Transverse colon (tissue), 4 donors: Measurements from ENCODE around the gene CEP83. TPM values are rescaled to one million over a fixed set of nuclear protein-coding genes. Genes with fewer than 3 reads are reported as not detected.
"Not testable (repeated sequence)": the region's sequence is repeated elsewhere in the genome, so short reads cannot be mapped to it uniquely, and the experiment has no call there.

Experiments
- DNase-seq: peaks from one replicate; pipeline ENCODE4 v3.0.0-alpha.2; 2019
- H3K27ac ChIP-seq, 4 donors: fragments of 200-600 bp; sonication (generic); 2 replicates each; pipeline ENCODE4 v1.5.1; 2016 to 2018; ENCODE audit warnings: inconsistent platforms in 4 of 4
- H3K27me3 ChIP-seq: fragments of 200-600 bp; sonication (generic); 2 replicates; pipeline ENCODE4 v1.5.1; 2017; ENCODE audit warnings: inconsistent platforms
- H3K36me3 ChIP-seq, 4 donors: fragments of 200-600 bp; sonication (generic); 2 replicates each; pipeline ENCODE4 v1.5.1; 2017 to 2019; ENCODE audit warnings: inconsistent platforms in 4 of 4
- H3K4me1 ChIP-seq, 4 donors: fragments of 200-600 bp; sonication (generic); 2 replicates each; pipeline ENCODE4 v1.5.1; 2017 to 2020; ENCODE audit warnings: inconsistent platforms in 4 of 4
- H3K4me3 ChIP-seq, 4 donors: fragments of 200-600 bp; sonication (generic); 1 replicate in 1 of 4; 2 replicates in 3 of 4; pipeline versions ENCODE4 v1.5.1 to v1.6.1; 2017 to 2019; ENCODE audit warnings: inconsistent platforms in 4 of 4
- H3K9me3 ChIP-seq, 2 donors: fragments of 200-600 bp; sonication (generic); 2 replicates each; pipeline ENCODE4 v1.5.1; 2017 to 2019; ENCODE audit warnings: inconsistent platforms in 2 of 2
- EP300 ChIP-seq: sonication (generic); formaldehyde crosslinking; IDR thresholded peaks from one replicate; pipeline ENCODE4 v1.6.1; 2017; ENCODE audit warnings: antibody characterized with exemption, low read depth
- POLR2A ChIP-seq: fragments of 450-650 bp; IDR thresholded peaks from one replicate; pipeline ENCODE4 v1.6.1; 2016; ENCODE audit warnings: antibody characterized with exemption, mild to moderate bottlenecking, moderate library complexity
- POLR2AphosphoS5 ChIP-seq, 3 donors: sonication (generic); formaldehyde crosslinking; IDR thresholded peaks; one replicate each; pipeline ENCODE4 v1.6.1; 2016; ENCODE audit warnings: antibody characterized with exemption in 3 of 3
- WGBS, 2 donors: methylation state at CpG; one replicate each; pipeline ENCODE4 v1.1.5; 2018; ENCODE audit warnings: low coverage in 1 of 2; 5-methylcytosine and 5-hydroxymethylcytosine counted together
- in situ Hi-C, 4 donors: fragments of 200-750 bp; cut with MboI; loops; one replicate each; pipeline versions ENCODE4 v1.15.0 to v1.15.1; 2017; ENCODE audit warnings: low sequenced_read_pairs in 3 of 4, low pct_ligation_motif_present in 1 of 4, low pct_unique_long_range_greater_than_20kb in 1 of 4
- intact Hi-C: fragments of 100-400 bp; cut with DNase I; formaldehyde crosslinking; loops from one replicate; pipeline ENCODE4 v1.15.1; 2023; ENCODE audit warnings: low total_unique reads
- total RNA-seq, 4 donors: library from RNA; depleted of rRNA; stranded (reverse); fragments of >200 nt; gene quantifications; one replicate each; pipeline ENCODE4 v1.1.0, GENCODE V29; 2016
- TF ChIP-seq, protein P1 (sequence below), 5 experiments: fragments of 200-600 bp in 3 of 5; fragments of 450-650 bp in 2 of 5; sonication (generic) in 3 of 5; IDR thresholded peaks; 1 replicate in 2 of 5; 2 replicates in 3 of 5; pipeline ENCODE4 v1.5.1; 2016 to 2017; ENCODE audit warnings: antibody characterized with exemption in 5 of 5, inconsistent platforms in 3 of 5, mild to moderate bottlenecking in 2 of 5, moderate library complexity in 1 of 5

CEP83 gene
- total RNA-seq, 4 donors from 2014 or later, result 3.0 to 104 (median 17.0) TPM

DNA sequence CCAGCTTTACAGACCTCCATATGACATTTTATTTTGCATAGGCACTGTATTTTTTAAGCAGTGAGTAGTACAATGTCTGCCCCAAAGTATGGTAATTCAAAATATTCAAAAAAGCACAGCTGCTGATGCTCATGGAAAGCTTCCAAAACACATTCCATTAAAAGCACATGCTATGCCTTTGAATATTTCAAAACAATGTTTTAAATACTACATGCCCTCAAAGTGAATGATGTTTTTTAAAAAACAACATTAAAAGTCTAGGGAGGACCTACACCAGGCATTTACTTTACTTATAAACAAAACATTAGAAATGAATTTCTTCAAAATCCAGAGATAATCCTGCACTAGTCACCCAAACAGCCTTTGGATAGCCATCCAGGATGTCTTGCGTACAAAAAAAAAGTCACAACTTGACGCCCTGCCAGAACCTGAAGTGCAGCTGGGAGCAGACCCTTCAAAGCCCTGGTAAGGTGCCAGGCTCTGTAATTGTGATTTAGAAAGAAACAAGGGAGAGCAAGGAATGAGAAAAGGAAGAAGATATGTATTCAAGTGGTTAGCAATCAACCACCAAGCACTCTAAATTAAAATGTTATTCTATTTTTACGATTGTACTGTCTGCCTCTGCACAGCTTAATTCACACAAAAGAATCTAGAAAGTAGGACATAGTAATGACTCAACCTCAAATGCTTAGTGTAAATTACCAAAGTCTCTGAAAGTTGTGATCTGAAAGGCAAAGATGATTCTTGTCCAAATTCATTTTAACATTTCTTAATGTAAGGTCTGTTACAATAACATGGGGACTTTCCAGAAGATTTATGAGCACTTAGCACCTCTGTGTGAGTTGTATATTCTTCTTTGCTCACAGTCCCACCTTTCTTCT lies 31.9 kb downstream of the CEP83 start:
- H3K9me3 ChIP-seq, result peaks cover 12 to 16% of the 10 kb centered on the region in 2 donors
- H3K4me3 ChIP-seq, result no peak overlapping the region
- H3K4me1 ChIP-seq, result peaks cover 0 to 17% (median 12%) of the 10 kb centered on the region in 4 donors
- TF ChIP-seq, protein P1, sequence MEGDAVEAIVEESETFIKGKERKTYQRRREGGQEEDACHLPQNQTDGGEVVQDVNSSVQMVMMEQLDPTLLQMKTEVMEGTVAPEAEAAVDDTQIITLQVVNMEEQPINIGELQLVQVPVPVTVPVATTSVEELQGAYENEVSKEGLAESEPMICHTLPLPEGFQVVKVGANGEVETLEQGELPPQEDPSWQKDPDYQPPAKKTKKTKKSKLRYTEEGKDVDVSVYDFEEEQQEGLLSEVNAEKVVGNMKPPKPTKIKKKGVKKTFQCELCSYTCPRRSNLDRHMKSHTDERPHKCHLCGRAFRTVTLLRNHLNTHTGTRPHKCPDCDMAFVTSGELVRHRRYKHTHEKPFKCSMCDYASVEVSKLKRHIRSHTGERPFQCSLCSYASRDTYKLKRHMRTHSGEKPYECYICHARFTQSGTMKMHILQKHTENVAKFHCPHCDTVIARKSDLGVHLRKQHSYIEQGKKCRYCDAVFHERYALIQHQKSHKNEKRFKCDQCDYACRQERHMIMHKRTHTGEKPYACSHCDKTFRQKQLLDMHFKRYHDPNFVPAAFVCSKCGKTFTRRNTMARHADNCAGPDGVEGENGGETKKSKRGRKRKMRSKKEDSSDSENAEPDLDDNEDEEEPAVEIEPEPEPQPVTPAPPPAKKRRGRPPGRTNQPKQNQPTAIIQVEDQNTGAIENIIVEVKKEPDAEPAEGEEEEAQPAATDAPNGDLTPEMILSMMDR (IDR thresholded peaks at IDR 0.05), result no peak
- TF ChIP-seq POLR2AphosphoS5 (IDR thresholded peaks at IDR 0.05), result peak in 1 of 3 donors; percentile 53
- intact Hi-C loops (no loop called here), in situ Hi-C loops (loop anchor here in 2 of 4 donors (25.0 kb wide), 1 partner anchor 290 kb away; the partner anchor contains the start of gene PLXNC1 (in 2 of the 2))
- H3K27ac ChIP-seq, result peak overlapping the region in 3 of 4 donors; percentile 10 to 53 (median 46)
- 18 to 22% methylated on average over 3 of the region's 3 CpGs for WGBS, 2 donors
- DNase-seq, result peak; percentile 24
- H3K36me3 ChIP-seq, result no peaks in the 10 kb centered on the region
- no peaks in the 10 kb centered on the region for H3K27me3 ChIP-seq

DNA sequence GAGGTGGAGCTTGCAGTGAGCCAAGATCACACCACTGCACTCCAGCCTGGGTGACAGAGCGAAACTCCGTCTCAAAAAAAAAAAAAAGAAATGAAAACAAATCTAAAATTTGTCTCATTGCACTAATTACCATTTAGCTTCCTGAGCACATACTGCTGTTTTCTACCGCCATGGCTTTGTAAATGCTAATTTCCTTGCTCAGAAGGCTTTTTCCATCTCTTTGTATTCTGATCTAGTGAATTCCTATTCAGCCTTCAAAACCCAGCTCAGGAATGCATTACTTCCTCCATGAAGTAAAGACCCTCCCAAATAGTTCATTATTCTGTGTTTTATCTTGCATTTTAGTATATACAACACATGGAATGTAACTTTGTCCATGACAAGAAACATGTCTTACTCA lies 33.6 kb downstream of the CEP83 start:
- TF ChIP-seq EP300 (no peak), POLR2AphosphoS5 (IDR thresholded peaks at IDR 0.05) (no peak)
- 91 to 94% methylated on average over 3 of the region's 3 CpGs for WGBS, 2 donors
- no peak overlapping the region for H3K4me3 ChIP-seq
- no peaks in the 10 kb centered on the region for H3K36me3 ChIP-seq
- DNase-seq, result no peak
- in situ Hi-C loops (loop anchor here in 2 of 4 donors (25.0 kb wide), 1 partner anchor 289 kb away; the partner anchor contains the start of gene PLXNC1 (in 2 of the 2)), intact Hi-C loops (no loop called here)
- H3K27me3 ChIP-seq, result no peaks in the 10 kb centered on the region
- no peak overlapping the region for H3K27ac ChIP-seq
- peaks cover 29 to 32% of the 10 kb centered on the region in 2 donors for H3K9me3 ChIP-seq
- peaks cover 0 to 17% (median 12%) of the 10 kb centered on the region in 4 donors for H3K4me1 ChIP-seq

DNA sequence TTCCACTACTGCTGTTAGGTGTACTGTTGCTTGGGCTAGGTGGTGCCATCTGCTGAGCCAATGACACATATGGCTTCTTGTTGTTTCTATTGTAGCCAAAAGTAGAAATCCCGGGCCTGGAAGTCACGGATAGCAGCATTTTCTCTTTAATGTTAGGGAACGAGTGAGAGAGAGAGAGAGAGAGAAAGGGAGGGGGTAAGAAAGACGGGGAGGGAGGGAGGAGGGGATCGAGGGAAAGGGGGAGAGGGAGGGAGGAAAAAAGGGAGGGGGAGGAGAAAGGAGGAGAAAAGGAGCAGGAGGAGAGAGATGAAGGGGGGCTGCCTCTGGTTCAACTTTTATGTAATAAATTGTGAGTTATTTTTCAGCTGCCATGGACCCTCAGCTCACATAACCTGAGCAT lies 34.8 kb downstream of the CEP83 start:
- DNase-seq, H3K27me3 ChIP-seq, H3K27ac ChIP-seq, intact Hi-C loops, H3K36me3 ChIP-seq: not testable (repeated sequence)
- peaks cover 23 to 30% of the 10 kb centered on the region in 2 donors for H3K9me3 ChIP-seq
- in situ Hi-C loops, result loop anchor here in 2 of 4 donors (25.0 kb wide), 1 partner anchor 288 kb away; the partner anchor contains the start of gene PLXNC1 (in 2 of the 2)
- H3K4me1 ChIP-seq, result peaks cover 0 to 17% (median 13%) of the 10 kb centered on the region in 4 donors
- peak overlapping the region in 1 of 4 donors; percentile 24 for H3K4me3 ChIP-seq
- 88 to 98% methylated on average over 4 to 5 of the region's 5 CpGs for WGBS, 2 donors

DNA sequence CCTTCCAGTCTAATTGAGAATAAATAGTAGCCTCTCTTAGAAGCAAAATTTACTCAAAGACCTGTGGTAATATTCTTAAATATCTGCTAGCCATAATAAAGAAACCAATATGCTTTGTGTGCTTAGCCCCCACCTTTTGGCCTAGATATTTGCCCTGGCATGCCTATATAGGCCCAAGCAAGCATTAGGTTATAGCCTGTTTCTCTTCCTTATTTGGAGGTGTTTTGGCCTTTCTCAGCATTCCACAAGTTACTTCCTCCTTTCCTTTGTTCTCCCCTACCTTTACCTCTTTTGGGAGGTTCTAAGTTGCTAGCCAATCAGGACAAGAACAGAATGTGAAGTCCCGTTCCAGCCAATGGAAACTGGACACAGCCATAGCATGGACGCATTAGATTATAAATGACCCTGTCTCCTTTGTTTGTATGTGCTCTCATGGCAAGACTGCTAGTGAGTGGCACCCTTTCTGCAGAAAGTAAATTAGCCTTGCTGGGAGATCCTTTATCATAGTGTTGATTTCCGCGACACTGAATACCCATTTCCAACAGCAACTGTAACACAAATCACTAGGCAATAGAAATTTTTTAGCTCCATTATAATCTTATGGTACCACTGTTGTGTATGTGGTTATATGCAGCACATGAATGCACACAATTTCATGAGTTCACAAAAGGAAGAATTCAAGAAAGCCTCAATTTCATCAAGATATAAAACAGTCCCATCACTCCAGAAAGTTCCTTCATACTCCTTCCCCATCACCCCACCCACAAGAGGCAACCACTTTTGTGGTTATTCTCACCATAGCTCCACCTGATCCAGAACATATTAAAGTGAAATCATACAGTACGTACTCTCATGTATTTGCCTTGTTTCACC lies 37.6 kb downstream of the CEP83 start:
- no peak overlapping the region for H3K27ac ChIP-seq
- in situ Hi-C loops, result no loop called here
- WGBS, 2 donors, result 96 to 100% methylated on average over 3 to 5 of the region's 5 CpGs

More for the DNA sequence above, 37.6 kb downstream of the CEP83 start:
- DNase-seq, result no peak
- Histone ChIP-seq H3K9me3 (peaks cover 23 to 30% of the 10 kb centered on the region in 2 donors), H3K4me1 (peaks cover 0 to 5% (median 2%) of the 10 kb centered on the region in 4 donors), H3K27me3 (no peaks in the 10 kb centered on the region), H3K4me3 (no peak overlapping the region), H3K36me3 (no peaks in the 10 kb centered on the region)
- intact Hi-C loops, result no loop called here
- TF ChIP-seq POLR2A (no peak), EP300 (no peak), POLR2AphosphoS5 (IDR thresholded peaks at IDR 0.05) (no peak)
- TF ChIP-seq, protein P1 (IDR thresholded peaks at IDR 0.05), result no peak
